ENCODE measurements around the gene ZBTB46. TPM values are rescaled to one million over a fixed set of nuclear protein-coding genes. Genes with fewer than 3 reads are reported as not detected.

ZBTB46 gene
- total and polyA plus RNA-seq, 10 of the 15 experiments (the other 5 are each of a cell fraction or from before 2014, with no cell fraction given) = 0.15 to 0.92 (median 0.34) TPM

GRCh38 chr20:63734111-63734945 is 96.7 kb downstream of the ZBTB46 start:
- FAIRE-seq (no peak), ATAC-seq (no peak), DNase-seq (ENCODE audit: low read depth, low spot score) (no peak)
- ChIA-PET CTCF (interaction anchor here (1.5 kb wide), 1 partner anchor 26 kb away, joined by 4 read pairs; the partner anchor contains the start of genes ARFRP1 and ZGPAT), SMC1A (ENCODE audit: uncharacterized antibody, unreplicated experiment) (no interaction called here), RAD21 (ENCODE audit: unreplicated experiment) (interaction anchor here (1.2 kb wide), 1 partner anchor 36 kb away, joined by 3 read pairs; no protein-coding TSS in a partner anchor), POLR2A (no interaction called here)
- Histone ChIP-seq H3K27ac (ENCODE audit: control insufficient read depth, insufficient read depth) (no peak overlapping the region), H3K9ac (ENCODE audit: control insufficient read depth, insufficient read depth, low read length) (no peak overlapping the region), H4K20me1 (ENCODE audit: control insufficient read depth, insufficient read depth) (no peaks in the 10 kb centered on the region), H3K27me3 (replicated peaks in 1 of 2; ENCODE audit: control insufficient read depth in 2 of 2, insufficient read depth in 2 of 2, low read length in 1 of 2) (no peaks in the 10 kb centered on the region), H3K36me3 (ENCODE audit: control insufficient read depth in 2 of 2, insufficient read depth in 2 of 2, low read length in 1 of 2) (peaks cover 11 to 27% of the 10 kb centered on the region in 2 experiments; a peak in 3 of 4 replicates), H2AFZ (ENCODE audit: control insufficient read depth, low read depth, low read length) (no peak overlapping the region), H3K79me2 (ENCODE audit: control insufficient read depth, insufficient read depth, low read length) (peaks cover 33% of the 10 kb centered on the region), H3K4me3 (no peak overlapping the region), H3K4me1 (ENCODE audit: control insufficient read depth, insufficient read depth, low read length) (peaks cover 53% of the 10 kb centered on the region), H3K9me3 (replicated peaks; ENCODE audit: control insufficient read depth, insufficient read depth, low read length) (0 out of 3 replicates have a peak, but pooled peaks cover 1% of the 10 kb centered on the region), H3K4me2 (ENCODE audit: control insufficient read depth, insufficient read depth) (no peak overlapping the region)
- WGBS (ENCODE audit: insufficient coverage, insufficient replicate concordance, low lambda C conversion rate, missing lambda C conversion rate) = 96% methylated on average over 25 of the region's 25 CpGs
- intact Hi-C loops (cut with micrococcal nuclease; ENCODE audit: unreplicated experiment) (no loop called here), in situ Hi-C loops (cut with MboI) (no loop called here)
- BruUV-seq (replicated peaks) = no TSS peak
- TF ChIP-seq POLR2A (IDR thresholded peaks at IDR 0.05; ENCODE audit: low read depth, low read length) (peak; percentile 11; the same call in 1 of the 2 replicates), SKIL (IDR thresholded peaks at IDR 0.05; ENCODE audit: low read depth, poor library complexity, severe bottlenecking) (no peak)

GRCh38 chr20:63733579-63734081 is 97.4 kb downstream of the ZBTB46 start:
- Histone ChIP-seq H4K20me1 (ENCODE audit: control insufficient read depth, insufficient read depth) (no peaks in the 10 kb centered on the region), H3K4me2 (ENCODE audit: control insufficient read depth, insufficient read depth) (no peak overlapping the region), H3K4me1 (ENCODE audit: control insufficient read depth, insufficient read depth, low read length) (peaks cover 55% of the 10 kb centered on the region), H3K9ac (ENCODE audit: control insufficient read depth, insufficient read depth, low read length) (no peak overlapping the region), H3K9me3 (replicated peaks; ENCODE audit: control insufficient read depth, insufficient read depth, low read length) (0 out of 3 replicates have a peak, but pooled peaks cover 1% of the 10 kb centered on the region), H3K79me2 (ENCODE audit: control insufficient read depth, insufficient read depth, low read length) (peaks cover 33% of the 10 kb centered on the region), H3K27me3 (replicated peaks in 1 of 2; ENCODE audit: control insufficient read depth in 2 of 2, insufficient read depth in 2 of 2, low read length in 1 of 2) (no peaks in the 10 kb centered on the region), H3K36me3 (ENCODE audit: control insufficient read depth in 2 of 2, insufficient read depth in 2 of 2, low read length in 1 of 2) (peaks cover 11 to 27% of the 10 kb centered on the region in 2 experiments; a peak in 3 of 4 replicates), H2AFZ (ENCODE audit: control insufficient read depth, low read depth, low read length) (no peak overlapping the region), H3K4me3 (no peak overlapping the region), H3K27ac (ENCODE audit: control insufficient read depth, insufficient read depth) (no peak overlapping the region)
- BruUV-seq (replicated peaks) = no TSS peak
- ATAC-seq (no peak), FAIRE-seq (no peak), DNase-seq (ENCODE audit: low read depth, low spot score) (no peak)
- ChIA-PET SMC1A (ENCODE audit: uncharacterized antibody, unreplicated experiment) (no interaction called here), RAD21 (ENCODE audit: unreplicated experiment) (interaction anchor here (1.2 kb wide), 1 partner anchor 35 kb away, joined by 3 read pairs; no protein-coding TSS in a partner anchor), POLR2A (no interaction called here), CTCF (interaction anchor here (1.5 kb wide), 1 partner anchor 26 kb away, joined by 4 read pairs; the partner anchor contains the start of genes ARFRP1 and ZGPAT)
- WGBS (ENCODE audit: insufficient coverage, insufficient replicate concordance, low lambda C conversion rate, missing lambda C conversion rate) = 86% methylated on average over 18 of the region's 18 CpGs
- intact Hi-C loops (cut with micrococcal nuclease; ENCODE audit: unreplicated experiment) = no loop called here
- in situ Hi-C loops (cut with MboI) = no loop called here
- no peak for TF ChIP-seq PAX8 (IDR thresholded peaks at IDR 0.05)
- TF ChIP-seq RAD21 (IDR thresholded peaks at IDR 0.05; ENCODE audit: insufficient read depth, low read depth, low read length) = no peak
- TF ChIP-seq RFX5 (IDR thresholded peaks at IDR 0.05; ENCODE audit: low read depth, low read length) = no peak
- TF ChIP-seq YY1 (IDR thresholded peaks at IDR 0.05; ENCODE audit: low read depth, low read length) = no peak
- no peak for TF ChIP-seq ZBTB33 (IDR thresholded peaks at IDR 0.05)
- TF ChIP-seq POU2F2 (IDR thresholded peaks at IDR 0.05; ENCODE audit: borderline replicate concordance, low read depth, low read length) = no peak
- no peak for TF ChIP-seq NR2C2 (IDR thresholded peaks at IDR 0.05; ENCODE audit: borderline replicate concordance, control insufficient read depth, insufficient read length, low read depth)

All from GM12878 (cell line).